Activated CD4-positive, alpha-beta memory T cell treated with anti-CD3 and anti-CD28 coated beads, Interleukin-2, amount 10 ng/mL, durations not matched to agents 7 days and 5 days (primary cell): ENCODE results near the gene PRKCB. TPM values are rescaled to one million over a fixed set of nuclear protein-coding genes. Genes with fewer than 3 reads are reported as not detected.

ENCODE experiments used
- CTCF ChIA-PET: fragments of 350-600 bp; sonication (Branson Sonifier 250); formaldehyde crosslinking; loops from one replicate; lab custom pipeline; 2021; ENCODE audit warnings: antibody characterized with exemption, inconsistent platforms; lab: Charles Lee
- POLR2A ChIA-PET: fragments of 350-600 bp; sonication (Branson Sonifier 250); formaldehyde crosslinking; loops from one replicate; lab custom pipeline; 2021; ENCODE audit warnings: antibody characterized with exemption; lab: Charles Lee
- DNase-seq: peaks from one replicate; pipeline ENCODE4 v3.0.0-alpha.2; 2020
- H3K27ac Mint-ChIP-seq: one replicate; pipeline ENCODE4 v1.8.0; 2021; ENCODE audit warnings: mild to moderate bottlenecking, mixed read lengths
- H3K27me3 Mint-ChIP-seq: one replicate; pipeline ENCODE4 v1.8.0; 2021; ENCODE audit warnings: mixed read lengths
- H3K36me3 Mint-ChIP-seq: one replicate; pipeline ENCODE4 v1.8.0; 2021; ENCODE audit warnings: low read depth, mixed read lengths
- H3K4me1 Mint-ChIP-seq: one replicate; pipeline ENCODE4 v1.8.0; 2021; ENCODE audit warnings: mixed read lengths
- H3K4me3 Mint-ChIP-seq: one replicate; pipeline ENCODE4 v1.8.0; 2021; ENCODE audit warnings: mild to moderate bottlenecking, mixed read lengths
- H3K9me3 Mint-ChIP-seq: one replicate; pipeline ENCODE4 v1.8.0; 2021; ENCODE audit warnings: mixed read lengths
- total RNA-seq, 2 experiments: library from RNA; stranded (reverse); gene quantifications; one replicate each; pipeline ENCODE4 v1.2.3, GENCODE V29; 2021

PRKCB gene
- total RNA-seq, 2 experiments from 2014 or later = 77.3 to 81.4 TPM

- H3K9me3 Mint-ChIP-seq = no peaks in the 10 kb centered on the region
- no peaks in the 10 kb centered on the region for H3K27me3 Mint-ChIP-seq
- H3K4me1 Mint-ChIP-seq = peaks cover 35% of the 10 kb centered on the region
- H3K36me3 Mint-ChIP-seq = no peaks in the 10 kb centered on the region
- CTCF ChIA-PET = interaction anchor here (1.7 kb wide), 1 partner anchor 36 kb away, joined by 4 read pairs; no protein-coding TSS in a partner anchor
- H3K4me3 Mint-ChIP-seq = no peak overlapping the region
- H3K27ac Mint-ChIP-seq = no peak overlapping the region
- POLR2A ChIA-PET = no interaction called here
- DNase-seq = no peak
Observed at GRCh38 chr16:23974223-23974622, 138.4 kb downstream of the PRKCB start.

GRCh38 chr16:23975293-23975692, 139.5 kb downstream of the PRKCB start:
- peak; percentile 29 for DNase-seq
- H3K27ac Mint-ChIP-seq = no peak overlapping the region
- H3K4me3 Mint-ChIP-seq = no peak overlapping the region
- H3K4me1 Mint-ChIP-seq = peaks cover 35% of the 10 kb centered on the region
- ChIA-PET POLR2A (no interaction called here), CTCF (interaction anchor here (1.7 kb wide), 1 partner anchor 35 kb away, joined by 4 read pairs; no protein-coding TSS in a partner anchor)
- H3K36me3 Mint-ChIP-seq = no peaks in the 10 kb centered on the region
- no peaks in the 10 kb centered on the region for H3K9me3 Mint-ChIP-seq
- H3K27me3 Mint-ChIP-seq = no peaks in the 10 kb centered on the region

- Mint-ChIP-seq H3K27ac (no peak overlapping the region), H3K36me3 (no peaks in the 10 kb centered on the region), H3K9me3 (no peaks in the 10 kb centered on the region), H3K4me1 (peaks cover 35% of the 10 kb centered on the region), H3K4me3 (no peak overlapping the region), H3K27me3 (no peaks in the 10 kb centered on the region)
- CTCF ChIA-PET = interaction anchor here (1.7 kb wide), 1 partner anchor 34 kb away, joined by 4 read pairs; no protein-coding TSS in a partner anchor
- POLR2A ChIA-PET = no interaction called here
- no peak for DNase-seq
Observed at GRCh38 chr16:23976091-23976490, 140.3 kb downstream of the PRKCB start.

GRCh38 chr16:23976524-23976923, 140.7 kb downstream of the PRKCB start:
- POLR2A ChIA-PET = no interaction called here

GRCh38 chr16:23979441-23979840, 143.7 kb downstream of the PRKCB start:
- peaks cover 2% of the 10 kb centered on the region for H3K36me3 Mint-ChIP-seq
- H3K4me3 Mint-ChIP-seq = no peak overlapping the region
- no peaks in the 10 kb centered on the region for H3K9me3 Mint-ChIP-seq
- H3K27me3 Mint-ChIP-seq = no peaks in the 10 kb centered on the region
- no peak overlapping the region for H3K27ac Mint-ChIP-seq
- POLR2A ChIA-PET = interaction anchor here (1.4 kb wide), 1 partner anchor 29 kb away, joined by 3 read pairs; no protein-coding TSS in a partner anchor
- H3K4me1 Mint-ChIP-seq = peaks cover 27% of the 10 kb centered on the region
- no peak for DNase-seq
- CTCF ChIA-PET = no interaction called here

More at GRCh38 chr16:23976524-23976923, 140.7 kb downstream of the PRKCB start:
- Mint-ChIP-seq H3K4me3 (no peak overlapping the region), H3K4me1 (peaks cover 35% of the 10 kb centered on the region), H3K9me3 (no peaks in the 10 kb centered on the region), H3K27me3 (no peaks in the 10 kb centered on the region), H3K27ac (no peak overlapping the region), H3K36me3 (no peaks in the 10 kb centered on the region)
- peak; percentile 21 for DNase-seq
- CTCF ChIA-PET = no interaction called here

GRCh38 chr16:23979982-23980381, 144.2 kb downstream of the PRKCB start:
- H3K27me3 Mint-ChIP-seq = no peaks in the 10 kb centered on the region
- ChIA-PET CTCF (interaction anchor here (0.6 kb wide), 1 partner anchor 160 kb away, joined by 3 read pairs; no protein-coding TSS in a partner anchor), POLR2A (interaction anchor here (1.4 kb wide), 1 partner anchor 29 kb away, joined by 3 read pairs; no protein-coding TSS in a partner anchor)
- H3K4me3 Mint-ChIP-seq = no peak overlapping the region
- peaks cover 5% of the 10 kb centered on the region for H3K36me3 Mint-ChIP-seq
- DNase-seq = no peak
- peaks cover 22% of the 10 kb centered on the region for H3K4me1 Mint-ChIP-seq
- H3K27ac Mint-ChIP-seq = no peak overlapping the region
- H3K9me3 Mint-ChIP-seq = no peaks in the 10 kb centered on the region

GRCh38 chr16:23981429-23982399, 145.9 kb downstream of the PRKCB start:
- DNase-seq = no peak
- POLR2A ChIA-PET = no interaction called here
- CTCF ChIA-PET = no interaction called here

GRCh38 chr16:23986455-23986854, 150.7 kb downstream of the PRKCB start:
- Mint-ChIP-seq H3K36me3 (peaks cover 21% of the 10 kb centered on the region), H3K4me1 (peaks cover 10% of the 10 kb centered on the region), H3K9me3 (peaks cover 2% of the 10 kb centered on the region), H3K27ac (no peak overlapping the region), H3K27me3 (no peaks in the 10 kb centered on the region), H3K4me3 (no peak overlapping the region)
- no peak for DNase-seq
- CTCF ChIA-PET = no interaction called here
- POLR2A ChIA-PET = no interaction called here

More at GRCh38 chr16:23981429-23982399, 145.9 kb downstream of the PRKCB start:
- Mint-ChIP-seq H3K36me3 (peaks cover 5% of the 10 kb centered on the region), H3K4me3 (no peak overlapping the region), H3K27me3 (no peaks in the 10 kb centered on the region), H3K9me3 (no peaks in the 10 kb centered on the region), H3K4me1 (peaks cover 6% of the 10 kb centered on the region), H3K27ac (no peak overlapping the region)

GRCh38 chr16:23987443-23987842, 151.7 kb downstream of the PRKCB start:
- Mint-ChIP-seq H3K9me3 (peaks cover 2% of the 10 kb centered on the region), H3K27ac (no peak overlapping the region), H3K36me3 (peaks cover 21% of the 10 kb centered on the region), H3K27me3 (no peaks in the 10 kb centered on the region), H3K4me1 (peaks cover 10% of the 10 kb centered on the region), H3K4me3 (no peak overlapping the region)
- CTCF ChIA-PET = interaction anchor here (0.8 kb wide), 1 partner anchor 69 kb away, joined by 3 read pairs; no protein-coding TSS in a partner anchor
- POLR2A ChIA-PET = no interaction called here
- no peak for DNase-seq

GRCh38 chr16:23990507-23990906, 154.7 kb downstream of the PRKCB start:
- peaks cover 10% of the 10 kb centered on the region for H3K4me1 Mint-ChIP-seq
- no peaks in the 10 kb centered on the region for H3K27me3 Mint-ChIP-seq
- POLR2A ChIA-PET = interaction anchor here (0.7 kb wide), 1 partner anchor 12 kb away, joined by 3 read pairs; no protein-coding TSS in a partner anchor
- peaks cover 20% of the 10 kb centered on the region for H3K36me3 Mint-ChIP-seq
- peaks cover 2% of the 10 kb centered on the region for H3K9me3 Mint-ChIP-seq
- no peak overlapping the region for H3K27ac Mint-ChIP-seq
- no peak overlapping the region for H3K4me3 Mint-ChIP-seq
- CTCF ChIA-PET = interaction anchor here (0.7 to 1.4 kb wide), 2 partner anchors 151 to 190 kb away, joined by 3 read pairs; no protein-coding TSS in a partner anchor
- DNase-seq = no peak

GRCh38 chr16:23991066-23991465, 155.3 kb downstream of the PRKCB start:
- POLR2A ChIA-PET = interaction anchor here (0.7 kb wide), 1 partner anchor 13 kb away, joined by 3 read pairs; no protein-coding TSS in a partner anchor
- Mint-ChIP-seq H3K27me3 (no peaks in the 10 kb centered on the region), H3K4me1 (peaks cover 10% of the 10 kb centered on the region), H3K4me3 (no peak overlapping the region), H3K36me3 (peaks cover 24% of the 10 kb centered on the region), H3K27ac (no peak overlapping the region), H3K9me3 (peaks cover 2% of the 10 kb centered on the region)
- CTCF ChIA-PET = interaction anchor here (1.4 kb wide), 1 partner anchor 191 kb away, joined by 3 read pairs; no protein-coding TSS in a partner anchor
- DNase-seq = no peak

- Mint-ChIP-seq H3K4me1 (peaks cover 7% of the 10 kb centered on the region), H3K27me3 (no peaks in the 10 kb centered on the region), H3K4me3 (no peak overlapping the region), H3K36me3 (peaks cover 25% of the 10 kb centered on the region), H3K9me3 (no peaks in the 10 kb centered on the region), H3K27ac (no peak overlapping the region)
- CTCF ChIA-PET = interaction anchor here (0.7 to 1.7 kb wide), 3 partner anchors 12 to 194 kb away, joined by 3 to 4 read pairs (median 3); no protein-coding TSS in a partner anchor
- DNase-seq = no peak
- POLR2A ChIA-PET = no interaction called here
Observed at GRCh38 chr16:23994615-23995014, 158.8 kb downstream of the PRKCB start.
